Measurements from ENCODE around the gene TTC13.

- TF ChIP-seq, protein P1, sequence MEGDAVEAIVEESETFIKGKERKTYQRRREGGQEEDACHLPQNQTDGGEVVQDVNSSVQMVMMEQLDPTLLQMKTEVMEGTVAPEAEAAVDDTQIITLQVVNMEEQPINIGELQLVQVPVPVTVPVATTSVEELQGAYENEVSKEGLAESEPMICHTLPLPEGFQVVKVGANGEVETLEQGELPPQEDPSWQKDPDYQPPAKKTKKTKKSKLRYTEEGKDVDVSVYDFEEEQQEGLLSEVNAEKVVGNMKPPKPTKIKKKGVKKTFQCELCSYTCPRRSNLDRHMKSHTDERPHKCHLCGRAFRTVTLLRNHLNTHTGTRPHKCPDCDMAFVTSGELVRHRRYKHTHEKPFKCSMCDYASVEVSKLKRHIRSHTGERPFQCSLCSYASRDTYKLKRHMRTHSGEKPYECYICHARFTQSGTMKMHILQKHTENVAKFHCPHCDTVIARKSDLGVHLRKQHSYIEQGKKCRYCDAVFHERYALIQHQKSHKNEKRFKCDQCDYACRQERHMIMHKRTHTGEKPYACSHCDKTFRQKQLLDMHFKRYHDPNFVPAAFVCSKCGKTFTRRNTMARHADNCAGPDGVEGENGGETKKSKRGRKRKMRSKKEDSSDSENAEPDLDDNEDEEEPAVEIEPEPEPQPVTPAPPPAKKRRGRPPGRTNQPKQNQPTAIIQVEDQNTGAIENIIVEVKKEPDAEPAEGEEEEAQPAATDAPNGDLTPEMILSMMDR (IDR thresholded peaks at IDR 0.05; ENCODE audit: poor library complexity): no peak
- no peak for TF ChIP-seq EZH2 (IDR thresholded peaks at IDR 0.05; ENCODE audit: borderline replicate concordance)
Observed at GRCh38 chr1:230975636-230976035, 3.0 kb downstream of the TTC13 start.
